IPS-18c (cell line): ENCODE results near the gene FLOT1.
A peak's percentile ranks its signal among the peaks of the same experiment; 100 is the strongest.
"Not testable (repeated sequence)": the region's sequence is repeated elsewhere in the genome, so short reads cannot be mapped to it uniquely, and the experiment has no call there.

Source experiments
- H3K4me3 ChIP-seq: 2 replicates; pipeline ENCODE4 v1.7.0; 2013; ENCODE audit warnings: low read depth, mild to moderate bottlenecking, low read length, moderate library complexity; ENCODE audit not compliant: insufficient read depth
- H3K9me3 ChIP-seq: one replicate; pipeline ENCODE4 v1.6.1; 2013; ENCODE audit warnings: mild to moderate bottlenecking, low read length, moderate library complexity; ENCODE audit not compliant: control insufficient read depth, insufficient read depth

The FLOT1 gene

DNA sequence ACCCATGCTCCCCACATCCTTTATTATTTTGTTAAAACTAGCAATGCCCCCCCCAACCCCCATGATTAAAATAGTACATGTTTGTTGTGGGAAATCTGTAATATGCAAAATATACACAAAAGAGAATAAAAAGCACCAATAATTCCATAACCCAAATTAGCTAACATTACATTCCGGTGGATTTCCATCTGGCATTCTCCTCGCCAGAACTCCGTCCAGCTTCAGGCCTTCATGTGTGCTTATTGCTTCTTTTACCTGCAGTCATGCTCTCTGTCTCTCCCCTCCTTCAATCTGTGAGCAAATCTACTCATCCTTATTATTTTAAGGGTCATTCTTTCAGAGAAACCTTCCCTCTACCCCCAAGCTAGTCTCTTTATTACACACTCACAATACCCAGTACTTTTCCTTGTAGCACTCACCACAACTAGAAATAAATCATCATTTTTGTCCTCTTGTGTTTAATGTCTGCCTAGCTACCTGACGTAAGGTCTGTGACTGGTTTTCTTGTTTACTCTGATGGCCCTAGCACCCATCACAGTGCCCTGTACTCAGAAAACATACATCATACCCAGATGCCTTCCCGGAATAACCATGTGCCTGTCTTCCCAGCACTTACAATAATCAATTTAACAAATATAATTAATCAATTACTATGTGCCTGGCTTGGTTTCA, 27.5 kb upstream of the FLOT1 start:
- Histone ChIP-seq H3K9me3 (no peaks in the 10 kb centered on the region), H3K4me3 (no peak overlapping the region)

DNA sequence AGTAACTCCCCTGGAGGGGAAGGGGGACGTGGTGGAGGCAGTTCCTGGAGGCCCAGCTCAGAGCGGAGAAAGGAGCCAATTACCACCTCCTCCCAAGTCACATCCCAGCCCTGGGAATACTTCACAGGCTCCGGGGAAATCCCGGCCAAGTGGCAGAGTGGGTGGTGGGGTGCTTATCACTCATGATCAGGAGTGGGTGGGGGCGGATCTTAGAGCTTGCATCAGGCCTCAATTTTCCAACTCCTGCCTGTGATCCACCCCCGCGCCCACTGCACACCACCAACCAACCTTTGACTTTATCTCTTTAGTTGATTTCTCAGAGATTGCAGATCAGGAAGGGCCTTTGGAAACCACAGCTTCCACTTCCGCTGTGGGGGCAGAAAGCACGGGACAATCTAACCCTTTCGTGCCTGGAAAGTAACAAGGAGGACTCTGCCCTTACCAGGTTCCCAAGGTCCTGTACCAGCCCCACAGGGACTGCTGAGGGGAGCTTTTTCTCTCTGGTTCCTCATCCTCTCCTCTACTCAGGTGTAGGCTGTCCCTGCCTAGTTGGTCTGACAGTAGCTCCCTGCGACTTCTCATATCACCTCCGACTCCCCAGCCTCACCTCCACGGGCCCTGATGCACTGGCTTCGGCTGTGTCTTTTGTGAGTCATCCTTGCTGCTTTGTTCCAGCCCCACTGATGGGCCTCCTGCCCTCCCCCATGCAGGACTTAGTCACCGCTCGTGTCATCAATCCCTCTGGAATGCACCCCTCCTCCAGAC, 26.8 kb upstream of the FLOT1 start:
- Histone ChIP-seq H3K9me3 (no peaks in the 10 kb centered on the region), H3K4me3 (peak overlapping the region; percentile 24; the same call in 1 of the 2 replicates)

DNA sequence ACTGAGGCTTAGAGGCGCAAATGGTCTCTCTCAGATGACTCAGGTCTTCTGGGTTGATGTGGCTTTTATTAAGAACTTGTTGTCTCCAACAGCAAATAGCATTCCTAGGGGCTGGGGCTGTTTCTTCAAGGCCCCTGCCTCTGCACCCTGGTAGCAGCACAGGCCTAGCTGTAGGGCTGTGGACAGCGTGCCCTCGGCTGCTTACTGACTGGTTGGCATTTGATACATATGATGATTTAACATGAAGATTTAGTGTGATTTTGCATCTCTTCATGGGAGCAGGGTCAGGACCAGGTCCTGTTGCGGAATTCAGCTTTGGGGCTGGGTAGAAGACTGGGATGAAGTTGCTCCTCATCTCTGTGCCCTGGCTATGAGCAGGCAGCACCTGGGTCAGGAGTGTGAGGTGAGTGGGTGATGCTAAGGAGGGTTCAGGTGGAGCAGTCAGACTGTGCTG, 26.2 kb upstream of the FLOT1 start:
- no peak overlapping the region for H3K4me3 ChIP-seq
- no peaks in the 10 kb centered on the region for H3K9me3 ChIP-seq

DNA sequence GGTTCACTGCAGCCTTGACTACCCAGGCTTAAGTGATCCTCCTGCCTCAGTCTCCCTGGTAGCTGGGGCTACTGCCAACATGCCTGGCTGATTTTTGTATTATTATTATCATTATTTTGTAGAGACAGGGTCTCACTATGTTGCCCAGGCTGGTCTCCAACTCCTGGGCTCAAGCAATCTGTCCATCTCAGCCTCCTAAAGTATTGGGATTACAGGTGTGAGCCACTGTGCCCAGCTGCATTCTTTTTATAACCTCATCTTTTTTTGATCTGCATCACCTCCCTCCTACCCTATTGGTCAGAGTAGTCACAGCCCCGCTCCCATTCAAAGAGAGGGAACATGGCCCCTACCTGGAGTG, 25.4 kb upstream of the FLOT1 start:
- no peak overlapping the region for H3K4me3 ChIP-seq
- H3K9me3 ChIP-seq: no peaks in the 10 kb centered on the region

DNA sequence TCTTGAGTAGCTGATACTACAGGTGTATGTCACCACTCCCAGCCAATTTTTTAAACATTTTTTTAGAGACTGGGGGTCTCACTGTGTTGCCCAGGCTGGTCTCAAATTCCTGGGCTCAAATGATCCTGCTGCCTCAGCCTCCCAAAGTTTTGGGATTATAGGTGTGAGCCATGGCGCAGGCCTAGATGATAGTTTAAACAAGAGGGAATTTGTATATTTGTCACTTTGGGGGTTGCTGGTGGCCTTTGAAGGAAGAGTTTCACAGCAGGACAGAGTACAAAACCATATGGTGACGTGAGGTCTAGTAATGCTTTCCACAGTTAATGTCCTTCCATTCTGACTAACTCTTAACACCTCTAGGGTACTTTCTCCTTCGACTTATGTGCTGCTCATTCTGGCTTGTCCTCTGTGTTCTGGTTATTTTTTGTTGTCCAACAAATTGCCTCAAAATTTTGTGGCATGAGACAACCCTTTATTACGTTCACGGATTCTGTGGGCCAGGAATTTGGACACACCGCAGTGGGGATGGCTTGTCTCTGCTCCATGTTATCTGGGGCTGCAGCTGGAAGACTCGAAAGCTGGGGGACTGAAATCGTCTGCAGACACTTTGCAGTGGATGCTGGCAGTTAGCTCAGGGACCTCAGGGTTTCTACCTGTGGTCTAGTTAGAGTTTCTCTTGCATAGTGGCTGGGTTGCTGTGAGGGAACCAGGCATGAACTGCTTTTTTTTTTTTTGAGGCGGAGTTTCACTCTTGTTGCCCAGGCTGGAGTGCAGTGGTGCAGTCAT, 24.9 kb upstream of the FLOT1 start:
- H3K4me3 ChIP-seq: no peak overlapping the region
- H3K9me3 ChIP-seq: no peaks in the 10 kb centered on the region

DNA sequence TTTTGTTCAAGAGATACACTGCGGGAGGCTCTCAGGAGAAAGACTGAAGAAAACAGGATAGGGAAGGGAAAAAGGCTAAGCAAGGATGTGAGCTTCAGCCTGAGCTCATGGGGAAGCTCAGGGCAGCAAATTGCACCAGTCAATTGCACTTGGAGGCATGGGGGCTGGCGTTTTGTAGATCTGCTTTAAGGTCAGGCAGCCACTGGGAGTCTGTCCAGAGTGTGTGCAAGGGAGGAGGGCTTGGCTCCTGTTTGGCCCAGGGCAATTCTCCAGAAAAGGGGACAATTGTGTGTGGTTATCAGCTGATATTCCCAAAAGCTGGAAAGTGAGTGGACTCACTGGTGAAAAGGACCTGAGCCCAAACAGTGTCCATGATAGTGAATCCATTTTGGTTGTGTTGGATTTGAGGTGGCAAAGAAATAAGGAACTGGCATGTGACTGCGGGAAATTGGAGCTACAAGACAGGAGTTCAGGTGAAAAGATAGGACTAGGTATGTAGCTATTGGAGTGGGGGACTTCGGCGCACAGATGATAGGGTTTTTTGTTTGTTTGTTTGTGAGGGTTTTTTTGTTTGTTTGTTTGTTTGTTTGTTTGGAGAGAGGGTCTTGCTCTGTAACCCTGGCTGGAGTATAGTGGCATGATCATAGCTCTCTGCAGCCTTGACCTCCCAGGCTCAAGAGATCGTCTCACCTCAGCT, 24.1 kb upstream of the FLOT1 start:
- Histone ChIP-seq H3K9me3 (no peaks in the 10 kb centered on the region), H3K4me3 (no peak overlapping the region)

DNA sequence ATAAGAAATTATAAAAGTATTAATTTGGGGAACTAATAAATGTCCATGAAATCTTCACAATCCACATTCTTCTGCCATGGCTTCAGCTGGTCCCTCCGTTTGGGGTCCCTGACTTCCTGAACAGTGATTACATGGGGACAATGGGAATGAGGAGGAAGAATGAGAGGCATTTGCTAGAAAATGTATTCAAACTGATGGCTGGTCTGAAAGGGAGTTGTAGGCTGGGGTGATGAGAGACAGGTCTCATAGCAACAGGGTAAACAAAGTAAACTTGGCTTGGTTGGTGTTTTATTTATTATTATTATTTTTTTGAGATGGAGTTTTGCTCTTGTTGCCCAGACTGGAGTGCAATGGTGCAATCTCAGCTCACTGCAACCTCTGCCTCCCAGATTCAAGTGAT, 23.0 kb upstream of the FLOT1 start:
- not testable (repeated sequence) for H3K9me3 ChIP-seq, H3K4me3 ChIP-seq

DNA sequence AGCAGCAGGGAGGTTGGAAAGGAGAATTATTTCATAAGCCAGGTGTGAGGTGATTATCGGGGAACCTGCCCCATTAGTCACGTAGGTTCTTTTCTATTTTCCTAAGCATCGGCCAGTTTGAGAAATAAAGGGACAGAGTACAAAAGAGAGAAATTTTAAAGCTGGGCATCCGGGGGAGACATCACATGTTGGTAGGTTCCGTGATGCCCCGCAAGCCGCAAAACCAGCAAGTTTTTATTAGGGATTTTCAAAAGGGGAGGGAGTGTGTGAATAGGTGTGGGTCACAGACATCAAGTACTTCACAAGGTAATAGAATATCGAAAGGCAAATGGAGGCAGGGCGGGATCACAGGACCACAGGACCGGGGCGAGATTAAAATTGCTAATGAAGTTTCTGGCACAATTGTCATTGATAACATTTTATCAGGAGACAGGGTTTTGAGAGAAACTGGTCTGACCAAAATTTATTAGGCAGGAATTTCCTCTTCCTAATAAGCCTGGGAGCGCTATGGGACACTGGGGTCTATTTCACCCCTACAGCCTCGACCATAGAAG, 22.1 kb upstream of the FLOT1 start:
- H3K9me3 ChIP-seq, H3K4me3 ChIP-seq: not testable (repeated sequence)

DNA sequence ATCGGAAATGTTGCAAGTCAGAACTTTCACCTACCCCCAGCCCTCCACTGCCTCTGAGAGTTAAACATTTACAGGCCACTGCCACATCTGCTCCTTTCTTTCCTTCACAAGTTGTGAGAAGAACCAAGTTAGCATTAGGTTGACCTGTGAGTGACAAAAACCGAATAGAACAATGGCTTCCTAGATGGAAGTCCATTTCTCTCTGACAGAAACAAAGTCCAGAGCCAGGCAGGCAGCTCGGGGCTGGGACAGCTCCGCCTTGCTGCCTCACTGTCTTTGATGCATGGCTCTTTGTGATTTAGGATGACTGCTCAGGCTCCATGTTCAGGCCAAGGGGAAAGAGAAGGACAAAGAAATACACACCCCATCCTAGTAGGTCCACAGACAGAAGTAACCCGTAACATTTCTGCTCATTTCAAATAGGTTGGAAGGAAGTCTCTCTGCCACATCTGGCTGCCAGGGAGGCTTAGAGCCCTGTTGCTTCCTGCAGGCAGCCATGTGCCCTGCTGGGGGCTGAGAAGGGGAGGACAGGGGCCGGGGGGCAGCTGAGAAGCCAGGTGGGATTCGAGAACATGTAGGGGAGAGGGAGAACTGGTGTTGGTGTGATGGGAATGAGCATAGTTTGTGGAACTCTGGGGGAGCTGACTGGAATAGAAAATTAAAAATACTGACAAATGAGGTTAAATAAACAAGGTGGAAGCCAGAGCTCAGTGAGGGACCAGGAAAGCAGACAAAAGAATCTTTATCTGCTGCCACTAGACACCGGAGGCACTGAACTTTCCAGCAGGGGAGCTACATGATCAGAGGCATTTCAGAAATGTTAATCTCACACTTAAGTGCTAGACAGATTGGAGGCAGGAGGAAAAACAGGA, 21.4 kb upstream of the FLOT1 start:
- Histone ChIP-seq H3K4me3 (no peak overlapping the region; the same call in 1 of the 2 replicates), H3K9me3 (no peaks in the 10 kb centered on the region)

DNA sequence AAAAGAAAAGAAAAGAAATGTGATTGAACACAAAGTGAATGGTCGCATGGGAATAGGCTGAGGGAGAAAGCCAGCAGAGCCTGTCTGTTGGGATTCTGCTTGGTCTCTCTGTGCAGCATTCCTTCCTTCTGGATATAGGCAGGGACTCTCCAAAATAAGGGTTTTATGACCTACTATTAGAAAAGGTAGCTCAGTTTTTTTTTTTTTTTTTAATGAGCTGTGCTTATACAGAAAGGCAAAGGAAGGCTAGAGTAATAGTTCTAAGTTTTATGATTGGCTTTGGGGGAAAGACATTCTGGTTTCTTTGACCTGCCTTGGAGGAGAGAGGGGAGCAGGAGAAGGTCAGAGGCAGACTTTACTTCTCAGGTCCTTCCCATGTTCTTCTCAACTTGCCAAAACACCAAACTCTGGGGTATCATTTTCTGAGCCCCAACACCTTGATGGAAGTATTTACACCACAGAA, 20.7 kb upstream of the FLOT1 start:
- no peak overlapping the region for H3K4me3 ChIP-seq

DNA sequence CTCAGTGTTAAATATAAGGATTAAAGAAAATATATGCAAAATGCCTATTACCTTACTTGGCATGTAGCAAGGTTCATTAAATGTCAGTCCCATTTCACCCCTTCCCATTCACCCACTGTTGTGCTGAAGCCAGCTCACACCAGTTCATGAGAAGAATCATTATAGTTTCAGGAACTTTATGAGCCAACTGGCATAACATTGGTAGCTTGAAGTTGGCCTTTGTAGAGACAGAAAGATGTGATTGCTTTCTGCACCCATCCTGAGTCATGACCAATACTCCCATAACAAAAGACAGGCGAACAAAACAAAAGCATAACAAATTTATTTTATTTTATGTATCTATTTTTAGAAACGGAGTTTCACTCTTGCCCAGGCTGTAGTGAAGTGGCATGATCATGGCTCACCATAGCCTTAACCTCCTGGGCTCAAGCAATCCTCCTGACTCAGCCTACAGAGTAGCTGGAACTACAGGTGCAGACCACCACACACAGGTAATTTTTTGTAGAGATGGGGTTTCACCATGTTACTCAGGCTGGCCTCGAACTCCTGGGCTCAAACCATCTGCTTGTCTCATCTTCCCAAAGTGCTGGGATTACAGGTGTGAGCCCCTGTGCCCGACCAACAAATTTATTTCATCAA, 19.4 kb upstream of the FLOT1 start:
- H3K4me3 ChIP-seq: no peak overlapping the region

More for the DNA sequence above, 20.7 kb upstream of the FLOT1 start:
- H3K9me3 ChIP-seq: no peaks in the 10 kb centered on the region

DNA sequence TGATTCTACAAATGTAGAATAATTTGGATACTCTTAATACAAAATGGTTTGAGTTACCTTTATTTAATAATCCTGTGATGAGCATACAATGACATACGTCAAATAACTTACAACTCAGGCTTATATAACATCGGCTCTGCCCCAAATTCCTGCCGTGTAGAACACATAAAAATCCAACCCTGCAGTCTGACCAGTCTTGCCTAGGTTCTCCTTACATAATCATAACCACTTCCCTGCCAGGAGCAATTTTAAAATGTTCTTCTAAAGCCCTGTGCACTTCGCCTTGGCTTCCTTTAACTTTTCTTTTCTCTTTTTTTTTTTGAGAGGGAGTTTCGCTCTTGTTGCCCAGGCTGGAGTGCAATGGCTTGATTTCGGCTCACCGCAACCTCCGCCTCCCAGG, 18.1 kb upstream of the FLOT1 start:
- Histone ChIP-seq H3K4me3 (no peak overlapping the region), H3K9me3 (no peaks in the 10 kb centered on the region)

More for the DNA sequence above, 19.4 kb upstream of the FLOT1 start:
- H3K9me3 ChIP-seq: no peaks in the 10 kb centered on the region

DNA sequence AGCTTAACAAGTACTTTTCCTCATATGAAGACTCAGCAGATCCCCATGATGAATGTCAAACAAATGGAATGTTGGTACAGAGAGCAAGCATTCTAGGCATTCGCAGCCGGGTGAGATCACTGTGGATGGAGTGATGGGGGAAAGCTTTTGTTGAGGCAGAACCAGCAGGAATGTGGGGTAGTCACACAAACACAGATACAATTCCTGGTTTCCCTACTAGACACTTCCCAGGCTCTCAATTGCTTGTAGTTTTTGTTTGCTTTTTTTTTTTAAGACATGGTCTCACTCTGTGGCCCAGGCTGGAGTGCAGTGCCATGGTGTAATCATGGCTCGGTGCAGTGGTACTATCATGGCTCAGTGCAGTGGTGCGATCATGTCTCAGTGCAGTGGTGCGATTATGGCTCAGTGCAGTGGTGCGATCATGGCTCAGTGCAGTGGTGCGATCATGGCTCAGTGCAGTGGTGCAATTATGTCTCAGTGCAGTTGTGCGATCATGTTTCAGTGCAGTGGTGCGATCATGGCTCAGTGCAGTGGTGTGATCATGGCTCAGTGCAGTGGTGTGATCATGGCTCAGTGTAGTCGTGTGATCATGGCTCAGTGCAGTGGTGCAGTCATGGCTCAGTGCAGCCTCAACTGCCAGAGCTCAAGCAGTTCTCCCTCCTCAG, 17.2 kb upstream of the FLOT1 start:
- H3K9me3 ChIP-seq: no peaks in the 10 kb centered on the region
- no peak overlapping the region for H3K4me3 ChIP-seq

DNA sequence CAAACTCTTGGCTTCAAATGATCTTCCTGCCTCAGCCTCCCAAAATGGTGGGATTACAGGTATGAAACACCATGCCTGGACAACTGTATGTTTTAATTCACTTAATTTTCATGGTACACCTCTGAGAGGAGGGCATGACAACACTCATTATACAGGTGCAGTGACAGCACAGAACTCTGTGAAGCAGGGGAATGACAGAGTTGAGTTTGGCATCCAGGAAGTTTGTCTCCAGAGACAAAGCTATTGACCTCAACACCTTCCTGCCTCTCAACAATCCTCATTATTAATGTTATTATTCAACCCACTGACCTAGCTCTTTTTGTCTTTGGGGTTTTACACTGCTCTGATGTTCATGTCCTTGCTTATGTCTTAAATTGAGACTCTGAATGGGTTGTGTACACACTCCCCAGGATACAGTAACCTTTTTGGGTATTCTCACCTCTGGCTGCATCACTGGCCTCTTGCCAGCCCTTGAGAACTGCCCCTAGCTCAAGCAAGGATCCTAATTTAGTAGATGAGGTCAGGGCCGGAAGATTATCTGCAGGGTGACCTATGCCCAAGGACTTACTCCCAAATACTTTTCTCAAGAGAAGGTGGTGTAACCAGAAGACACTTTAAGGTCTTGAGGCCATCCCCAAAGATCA, 14.9 kb upstream of the FLOT1 start:
- H3K9me3 ChIP-seq: no peaks in the 10 kb centered on the region
- H3K4me3 ChIP-seq: no peak overlapping the region

DNA sequence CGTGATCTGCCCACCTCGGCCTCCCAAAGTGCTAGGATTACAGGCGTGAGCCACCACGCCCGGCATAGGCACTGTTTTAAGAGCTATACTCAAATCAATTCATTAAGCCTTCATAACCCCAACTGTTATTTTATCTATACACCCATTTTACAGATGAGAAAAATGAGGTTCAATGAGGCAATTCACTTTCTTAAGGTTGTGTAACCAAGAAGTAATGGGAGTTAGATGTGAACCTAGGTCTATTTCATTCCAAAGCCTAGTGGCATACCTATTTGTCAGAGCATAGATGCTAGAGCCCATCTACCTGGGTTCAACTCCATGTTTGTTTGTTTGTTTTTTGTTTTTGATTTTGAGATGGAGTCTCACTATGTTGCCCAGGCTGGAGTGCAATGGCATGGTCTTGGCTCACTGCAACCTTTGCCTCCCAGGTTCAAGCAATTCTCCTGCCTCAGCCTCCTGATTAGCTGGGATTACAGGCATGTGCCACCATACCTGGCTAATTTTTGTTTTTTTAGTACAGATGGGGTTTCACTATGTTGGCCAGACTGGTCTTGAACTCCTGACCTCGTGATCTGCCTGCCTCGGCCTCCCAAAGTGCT, 14.0 kb upstream of the FLOT1 start:
- not testable (repeated sequence) for H3K9me3 ChIP-seq, H3K4me3 ChIP-seq
